Liver (tissue), 9 donors: ENCODE data around the gene LRPAP1. TPM values are rescaled to one million over a fixed set of nuclear protein-coding genes. Genes with fewer than 3 reads are reported as not detected.

ENCODE experiments used
- DNase-seq: peaks from one replicate; pipeline ENCODE4 v3.0.0-alpha.2; 2017; ENCODE audit warnings: low spot score
- H3K27ac ChIP-seq, 2 donors: one replicate each; pipeline ENCODE4 v1.7.0; 2013; ENCODE audit warnings: inconsistent platforms in 2 of 2, low read length in 2 of 2, control low read depth in 1 of 2, low read depth in 1 of 2, mild to moderate bottlenecking in 1 of 2
- H3K27me3 ChIP-seq, 4 donors: one replicate each; pipeline versions ENCODE4 v1.6.1 to v1.7.0; 2013; ENCODE audit warnings: low read length in 3 of 4, inconsistent platforms in 1 of 4, mild to moderate bottlenecking in 1 of 4, moderate library complexity in 1 of 4; ENCODE audit not compliant: control insufficient read depth in 4 of 4, insufficient read depth in 4 of 4
- H3K36me3 ChIP-seq, 4 donors: one replicate each; pipeline versions ENCODE4 v1.6.1 to v1.7.0; 2013; ENCODE audit warnings: low read length in 3 of 4, mild to moderate bottlenecking in 3 of 4, low read depth in 1 of 4, moderate library complexity in 1 of 4; ENCODE audit not compliant: control insufficient read depth in 4 of 4, insufficient read depth in 3 of 4
- H3K4me1 ChIP-seq, 4 donors: one replicate each; pipeline versions ENCODE4 v1.6.1 to v1.7.0; 2013; ENCODE audit warnings: low read length in 3 of 4, mild to moderate bottlenecking in 3 of 4, moderate library complexity in 1 of 4; ENCODE audit not compliant: control insufficient read depth in 4 of 4, insufficient read depth in 4 of 4
- H3K4me3 ChIP-seq, 3 donors: one replicate each; pipeline versions ENCODE4 v1.6.1 to v1.7.0; 2013; ENCODE audit warnings: low read length in 3 of 3, control low read depth in 1 of 3, low read depth in 1 of 3, mild to moderate bottlenecking in 1 of 3
- H3K9ac ChIP-seq, 2 donors: one replicate each; pipeline ENCODE4 v1.7.0; 2013; ENCODE audit warnings: low read length in 2 of 2, mild to moderate bottlenecking in 2 of 2, moderate library complexity in 2 of 2, control low read depth in 1 of 2, low read depth in 1 of 2
- H3K9me3 ChIP-seq, 4 donors: one replicate each; pipeline versions ENCODE4 v1.6.1 to v1.7.0; 2013; ENCODE audit warnings: low read length in 3 of 4; ENCODE audit not compliant: control insufficient read depth in 4 of 4
- ATF3 ChIP-seq: IDR thresholded peaks from 2 replicates; pipeline ENCODE4 v1.6.1; 2016; ENCODE audit warnings: antibody characterized with exemption
- CTCF ChIP-seq: fragments of 150-350 bp; IDR thresholded peaks from 2 replicates; pipeline ENCODE4 v1.5.1; 2017; ENCODE audit warnings: improper control_type of control experiment, low read depth, low read length; ENCODE audit not compliant: missing input control
- EGR1 ChIP-seq, 2 donors: IDR thresholded peaks; 2 replicates each; pipeline ENCODE4 v1.6.1; 2016 to 2018; ENCODE audit warnings: antibody characterized with exemption in 2 of 2, low read depth in 2 of 2
- FOXA1 ChIP-seq: IDR thresholded peaks from 2 replicates; pipeline ENCODE4 v1.6.1; 2016; ENCODE audit warnings: antibody characterized with exemption
- FOXA2 ChIP-seq: IDR thresholded peaks from 2 replicates; pipeline ENCODE4 v1.6.1; 2016; ENCODE audit warnings: antibody characterized with exemption
- GABPA ChIP-seq, 2 donors: IDR thresholded peaks in 1 of 2; conservative IDR thresholded peaks in 1 of 2; 2 replicates each; pipeline ENCODE4 v1.6.1; 2016; ENCODE audit warnings: antibody characterized with exemption in 2 of 2, mild to moderate bottlenecking in 1 of 2, moderate library complexity in 1 of 2
- HNF4A ChIP-seq, 2 donors: conservative IDR thresholded peaks; 2 replicates each; pipeline ENCODE4 v1.6.1; 2016; ENCODE audit warnings: antibody characterized with exemption in 2 of 2, mild to moderate bottlenecking in 2 of 2
- HNF4G ChIP-seq: IDR thresholded peaks from 2 replicates; pipeline ENCODE4 v1.6.1; 2016; ENCODE audit warnings: antibody characterized with exemption
- NR2F2 ChIP-seq: IDR thresholded peaks from 2 replicates; pipeline ENCODE4 v1.6.1; 2016; ENCODE audit warnings: antibody characterized with exemption
- RAD21 ChIP-seq, 2 donors: IDR thresholded peaks; 2 replicates each; pipeline ENCODE4 v1.6.1; 2016; ENCODE audit warnings: antibody characterized with exemption in 2 of 2, mild to moderate bottlenecking in 2 of 2
- RXRA ChIP-seq, 2 donors: IDR thresholded peaks; 2 replicates each; pipeline ENCODE4 v1.6.1; 2017 to 2018; ENCODE audit warnings: antibody characterized with exemption in 2 of 2, mild to moderate bottlenecking in 1 of 2
- SP1 ChIP-seq: IDR thresholded peaks from 2 replicates; pipeline ENCODE4 v1.6.1; 2018; ENCODE audit warnings: antibody characterized with exemption, mild to moderate bottlenecking
- TAF1 ChIP-seq: conservative IDR thresholded peaks from 2 replicates; pipeline ENCODE4 v1.6.1; 2016; ENCODE audit warnings: antibody characterized with exemption, mild to moderate bottlenecking
- YY1 ChIP-seq: IDR thresholded peaks from 2 replicates; pipeline ENCODE4 v1.6.1; 2016; ENCODE audit warnings: antibody characterized with exemption, mild to moderate bottlenecking
- WGBS: extraction: QIAGEN DNeasy Blood & Tissue Kit; methylation state at CpG from one replicate; pipeline ENCODE4 v1.1.7; 2013; 5-methylcytosine and 5-hydroxymethylcytosine counted together
- polyA plus RNA-seq, 2 donors: library from polyadenylated mRNA; stranded (reverse) in 1 of 2; unstranded in 1 of 2; fragments of 200-250 nt in 1 of 2; fragments of >200 nt in 1 of 2; fragmentation: Nextera tagmentation in 1 of 2; extraction: Ambion mirVana in 1 of 2; gene quantifications; one replicate each; pipeline versions ENCODE4 v1.2.1 to v1.2.3, GENCODE V29; 2013 to 2015
- total RNA-seq, 2 donors: library from RNA; depleted of rRNA; stranded (reverse); fragments of >200 nt; gene quantifications; one replicate each; pipeline ENCODE4 v1.2.3, GENCODE V29; 2014
- TF ChIP-seq, protein P1 (sequence below): IDR thresholded peaks from 2 replicates; pipeline ENCODE4 v1.6.1; 2016; ENCODE audit warnings: antibody characterized with exemption
- TF ChIP-seq, protein P2 (sequence below): IDR thresholded peaks from 2 replicates; pipeline ENCODE4 v1.6.1; 2016; ENCODE audit warnings: antibody characterized with exemption, mild to moderate bottlenecking
- donor health status: healthy.
- donor health status: healthy.
- donor health status: healthy.
- donor health status: healthy.
- donor health status: healthy.

LRPAP1 gene
- total and polyA plus RNA-seq, 4 donors, result 46.1 to 134 (median 108) TPM

DNA sequence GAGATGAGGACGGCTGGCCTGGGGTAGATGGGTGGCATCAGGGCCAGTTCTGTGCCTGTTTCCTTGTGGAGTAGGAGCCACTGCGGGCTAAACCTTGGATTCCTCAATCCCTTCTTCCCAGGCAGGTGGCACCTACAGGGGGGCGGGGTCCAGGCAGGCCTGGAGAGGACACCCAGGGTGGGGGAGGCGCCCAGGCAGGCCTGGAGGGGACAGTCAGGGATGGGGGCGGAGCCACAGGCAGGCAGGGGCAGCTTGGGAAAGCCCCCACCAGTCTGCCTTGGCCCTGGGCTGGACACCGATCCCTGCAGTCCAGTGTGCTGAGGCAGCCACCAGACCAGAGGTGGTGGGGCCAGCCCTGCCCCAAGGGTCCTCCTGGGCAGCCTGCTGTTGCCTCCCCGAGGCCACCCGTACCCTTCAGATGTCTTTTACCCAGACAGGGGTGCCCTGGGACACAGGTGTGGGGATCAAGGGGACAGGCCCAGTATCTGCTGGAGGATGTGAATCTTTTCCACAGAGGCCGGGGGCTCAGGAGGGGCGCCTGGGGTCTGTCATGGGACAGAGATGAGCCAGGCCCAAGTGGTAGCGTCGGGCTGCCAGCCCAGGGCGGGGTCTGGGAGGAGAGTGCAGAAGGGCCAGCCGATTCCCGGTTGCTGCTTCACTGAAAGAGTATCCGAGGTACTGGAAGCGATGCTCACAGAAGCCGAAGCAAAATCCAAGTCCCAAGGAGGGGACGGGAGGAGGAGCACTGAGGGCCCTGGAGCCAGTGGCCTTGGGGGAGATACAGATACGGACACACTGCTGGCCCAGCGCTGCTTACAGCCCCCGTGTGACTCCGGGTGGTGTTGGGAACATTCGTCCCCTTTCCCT lies 34.5 kb downstream of the LRPAP1 start:
- WGBS, result 84% methylated on average over 24 of the region's 24 CpGs
- no peak for TF ChIP-seq HNF4G
- no peak for TF ChIP-seq ATF3
- no peak for TF ChIP-seq EGR1 (IDR thresholded peaks at IDR 0.05; ENCODE audit: low read depth in 2 of 2)
- TF ChIP-seq RXRA (IDR thresholded peaks at IDR 0.05), result no peak
- TF ChIP-seq, protein P1, sequence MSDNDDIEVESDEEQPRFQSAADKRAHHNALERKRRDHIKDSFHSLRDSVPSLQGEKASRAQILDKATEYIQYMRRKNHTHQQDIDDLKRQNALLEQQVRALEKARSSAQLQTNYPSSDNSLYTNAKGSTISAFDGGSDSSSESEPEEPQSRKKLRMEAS, result no peak
- TF ChIP-seq, protein P2, sequence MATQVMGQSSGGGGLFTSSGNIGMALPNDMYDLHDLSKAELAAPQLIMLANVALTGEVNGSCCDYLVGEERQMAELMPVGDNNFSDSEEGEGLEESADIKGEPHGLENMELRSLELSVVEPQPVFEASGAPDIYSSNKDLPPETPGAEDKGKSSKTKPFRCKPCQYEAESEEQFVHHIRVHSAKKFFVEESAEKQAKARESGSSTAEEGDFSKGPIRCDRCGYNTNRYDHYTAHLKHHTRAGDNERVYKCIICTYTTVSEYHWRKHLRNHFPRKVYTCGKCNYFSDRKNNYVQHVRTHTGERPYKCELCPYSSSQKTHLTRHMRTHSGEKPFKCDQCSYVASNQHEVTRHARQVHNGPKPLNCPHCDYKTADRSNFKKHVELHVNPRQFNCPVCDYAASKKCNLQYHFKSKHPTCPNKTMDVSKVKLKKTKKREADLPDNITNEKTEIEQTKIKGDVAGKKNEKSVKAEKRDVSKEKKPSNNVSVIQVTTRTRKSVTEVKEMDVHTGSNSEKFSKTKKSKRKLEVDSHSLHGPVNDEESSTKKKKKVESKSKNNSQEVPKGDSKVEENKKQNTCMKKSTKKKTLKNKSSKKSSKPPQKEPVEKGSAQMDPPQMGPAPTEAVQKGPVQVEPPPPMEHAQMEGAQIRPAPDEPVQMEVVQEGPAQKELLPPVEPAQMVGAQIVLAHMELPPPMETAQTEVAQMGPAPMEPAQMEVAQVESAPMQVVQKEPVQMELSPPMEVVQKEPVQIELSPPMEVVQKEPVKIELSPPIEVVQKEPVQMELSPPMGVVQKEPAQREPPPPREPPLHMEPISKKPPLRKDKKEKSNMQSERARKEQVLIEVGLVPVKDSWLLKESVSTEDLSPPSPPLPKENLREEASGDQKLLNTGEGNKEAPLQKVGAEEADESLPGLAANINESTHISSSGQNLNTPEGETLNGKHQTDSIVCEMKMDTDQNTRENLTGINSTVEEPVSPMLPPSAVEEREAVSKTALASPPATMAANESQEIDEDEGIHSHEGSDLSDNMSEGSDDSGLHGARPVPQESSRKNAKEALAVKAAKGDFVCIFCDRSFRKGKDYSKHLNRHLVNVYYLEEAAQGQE, result no peak
- no peaks in the 10 kb centered on the region for H3K27me3 ChIP-seq
- no peak overlapping the region for H3K27ac ChIP-seq
- no peaks in the 10 kb centered on the region for H3K9me3 ChIP-seq
- H3K36me3 ChIP-seq, result peaks cover 0 to 2% (median 0%) of the 10 kb centered on the region in 4 donors
- peaks cover 0 to 3% (median 0%) of the 10 kb centered on the region in 4 donors for H3K4me1 ChIP-seq
- no peak overlapping the region for H3K4me3 ChIP-seq
- no peak overlapping the region for H3K9ac ChIP-seq
- no peak for DNase-seq

DNA sequence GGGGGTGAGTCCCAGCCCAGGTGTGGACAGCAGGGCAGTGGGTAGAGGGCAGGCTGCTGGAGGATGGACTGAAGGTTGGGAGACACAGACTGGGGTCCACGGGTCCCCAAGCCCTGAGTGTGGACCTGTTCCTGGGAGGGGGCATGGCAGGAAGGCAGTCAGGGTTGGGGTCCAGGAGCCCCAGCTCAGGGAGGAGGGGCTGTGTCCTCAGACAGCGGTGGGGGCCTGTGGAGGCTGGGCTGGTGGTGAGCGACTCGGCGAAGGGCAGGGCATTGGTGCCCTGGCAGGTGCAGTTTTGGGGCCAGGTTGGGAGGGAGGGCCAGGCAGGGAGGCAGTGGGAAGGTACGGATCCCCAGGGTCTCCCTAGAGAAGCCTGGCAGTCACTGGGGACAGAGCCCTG lies 35.1 kb downstream of the LRPAP1 start:
- Histone ChIP-seq H3K27ac (no peak overlapping the region), H3K9me3 (no peaks in the 10 kb centered on the region), H3K27me3 (no peaks in the 10 kb centered on the region), H3K9ac (no peak overlapping the region), H3K4me3 (no peak overlapping the region), H3K4me1 (no peaks in the 10 kb centered on the region), H3K36me3 (no peaks in the 10 kb centered on the region)
- no peak for DNase-seq
- WGBS, result 82% methylated on average over 6 of the region's 6 CpGs
- TF ChIP-seq FOXA1 (no peak), RAD21 (IDR thresholded peaks at IDR 0.05) (no peak), HNF4G (no peak), GABPA (IDR thresholded peaks at IDR 0.05 in 1 of 2, conservative IDR thresholded peaks at IDR 0.05 in 1 of 2) (no peak), HNF4A (conservative IDR thresholded peaks at IDR 0.05) (no peak), CTCF (no peak), YY1 (no peak), SP1 (no peak), RXRA (IDR thresholded peaks at IDR 0.05) (no peak), FOXA2 (no peak), NR2F2 (no peak), EGR1 (IDR thresholded peaks at IDR 0.05; ENCODE audit: low read depth in 2 of 2) (no peak), TAF1 (no peak)
- TF ChIP-seq, protein P2, result no peak
- TF ChIP-seq, protein P1, result no peak
